Activated CD8-positive, alpha-beta memory T cell treated with anti-CD3 and anti-CD28 coated beads, Interleukin-2, amount 50 U/mL, for 24 hours (primary cell): ENCODE measurements around the gene LIMK1.
A peak's percentile ranks its signal among the peaks of the same experiment; 100 is the strongest.

Experiments used
- DNase-seq: peaks from one replicate; pipeline ENCODE4 v3.0.0-alpha.2; 2020; ENCODE audit errors: extremely low read depth

LIMK1 gene

DNA sequence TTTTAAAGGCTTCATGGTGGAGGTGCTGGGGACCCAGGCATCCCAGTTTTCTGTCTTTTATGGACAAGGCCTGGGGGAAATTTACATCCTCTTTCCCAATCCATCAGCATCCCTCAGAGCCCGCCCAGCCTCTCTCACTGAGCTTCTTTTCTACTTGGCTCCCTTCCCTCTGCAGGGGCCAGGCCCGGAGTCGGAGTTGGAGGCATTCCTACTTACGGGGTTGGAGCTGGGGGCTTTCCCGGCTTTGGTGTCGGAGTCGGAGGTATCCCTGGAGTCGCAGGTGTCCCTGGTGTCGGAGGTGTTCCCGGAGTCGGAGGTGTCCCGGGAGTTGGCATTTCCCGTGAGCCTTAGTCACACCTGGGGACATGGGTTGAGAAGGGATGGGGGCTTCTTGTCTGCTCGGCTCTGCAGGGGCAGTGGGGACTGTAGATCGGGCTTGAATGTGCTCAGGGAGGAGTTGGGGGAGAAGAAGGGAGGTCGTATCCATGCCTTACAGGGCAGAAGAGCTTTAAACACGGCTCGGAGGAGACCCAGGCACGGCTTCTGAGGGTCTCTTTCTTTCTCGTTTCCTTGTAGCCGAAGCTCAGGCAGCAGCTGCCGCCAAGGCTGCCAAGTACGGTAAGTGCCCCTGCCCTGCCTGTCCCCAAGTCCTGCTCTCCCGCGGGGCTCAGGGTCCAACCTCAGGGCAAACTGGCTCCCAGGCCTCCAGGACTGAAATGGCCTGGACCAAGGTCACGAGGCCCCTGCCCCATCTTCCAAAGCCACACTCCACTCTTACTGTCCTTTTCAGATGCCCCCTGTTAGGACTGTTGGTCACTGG, 27.3 kb upstream of the LIMK1 start:
- no peak for DNase-seq

DNA sequence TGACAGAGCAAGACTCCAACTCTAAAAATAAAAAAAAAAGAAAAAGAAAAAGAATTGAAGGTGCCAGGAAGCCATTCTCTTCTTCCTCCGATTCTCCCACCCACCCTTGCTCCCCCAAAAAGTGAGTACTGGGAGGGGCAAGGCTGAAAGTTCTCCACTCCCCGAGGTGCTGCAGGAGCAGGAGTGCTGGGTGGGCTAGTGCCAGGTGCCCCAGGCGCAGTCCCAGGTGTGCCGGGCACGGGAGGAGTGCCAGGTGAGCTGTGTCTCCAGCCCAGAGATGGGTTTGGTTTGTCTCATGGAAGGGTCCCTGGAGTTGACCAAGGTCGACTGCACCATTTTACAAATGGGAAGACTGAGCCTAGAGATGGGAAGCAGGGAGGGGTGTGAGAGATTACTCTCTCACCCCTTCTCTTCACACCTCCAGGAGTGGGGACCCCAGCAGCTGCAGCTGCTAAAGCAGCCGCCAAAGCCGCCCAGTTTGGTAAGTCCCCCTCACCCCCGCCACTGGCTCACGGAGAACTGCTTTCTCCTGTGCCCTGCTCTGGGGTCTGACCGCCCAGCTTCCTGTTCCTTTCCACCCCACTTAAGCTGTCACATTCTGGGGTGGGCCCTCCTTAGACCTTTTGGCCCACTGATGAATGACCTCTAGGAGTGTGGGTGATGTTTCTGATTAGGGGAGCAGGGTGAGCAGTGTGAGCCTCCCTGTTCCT, 26.2 kb upstream of the LIMK1 start:
- no peak for DNase-seq

DNA sequence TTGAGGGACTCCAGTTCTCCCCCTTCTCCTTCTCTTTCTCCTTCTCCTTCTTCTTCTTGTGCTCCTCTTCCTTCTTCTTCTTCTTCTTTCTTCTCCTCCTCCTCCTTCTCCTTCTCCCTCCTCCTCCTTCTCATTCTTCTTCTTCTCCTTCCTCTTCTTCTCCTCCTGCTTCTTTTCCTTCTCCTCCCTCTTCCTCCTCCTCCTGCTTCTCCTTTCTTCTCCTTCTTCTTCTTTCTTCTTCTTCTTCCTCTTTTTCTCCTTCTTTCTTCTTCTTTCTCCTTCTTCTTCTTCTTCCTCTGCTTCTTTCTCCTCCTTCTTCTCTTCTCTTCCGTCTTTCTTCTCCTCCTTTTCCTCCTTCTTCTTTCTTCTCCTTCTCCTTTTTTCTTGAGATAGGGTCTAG, 25.6 kb upstream of the LIMK1 start:
- no peak for DNase-seq

DNA sequence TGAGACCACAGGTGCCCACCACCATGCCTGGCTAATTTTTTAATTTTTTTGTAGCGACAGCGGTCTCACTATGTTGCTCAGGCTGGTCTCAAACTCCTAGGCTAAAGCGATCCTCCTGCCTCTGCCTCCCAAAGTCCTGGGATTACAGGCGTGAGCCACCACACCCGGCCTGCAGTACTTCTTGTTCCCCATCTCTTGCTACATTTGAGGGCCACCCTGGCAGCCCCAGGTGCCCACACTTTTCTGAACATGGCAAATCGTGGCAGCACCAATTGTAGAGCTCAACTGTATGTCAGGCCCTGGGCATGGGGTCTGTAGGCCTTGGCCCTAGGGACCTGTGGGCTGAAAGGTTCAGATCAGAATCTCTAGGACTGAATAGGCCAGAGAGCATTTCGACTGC, 25.1 kb upstream of the LIMK1 start:
- DNase-seq: no peak

DNA sequence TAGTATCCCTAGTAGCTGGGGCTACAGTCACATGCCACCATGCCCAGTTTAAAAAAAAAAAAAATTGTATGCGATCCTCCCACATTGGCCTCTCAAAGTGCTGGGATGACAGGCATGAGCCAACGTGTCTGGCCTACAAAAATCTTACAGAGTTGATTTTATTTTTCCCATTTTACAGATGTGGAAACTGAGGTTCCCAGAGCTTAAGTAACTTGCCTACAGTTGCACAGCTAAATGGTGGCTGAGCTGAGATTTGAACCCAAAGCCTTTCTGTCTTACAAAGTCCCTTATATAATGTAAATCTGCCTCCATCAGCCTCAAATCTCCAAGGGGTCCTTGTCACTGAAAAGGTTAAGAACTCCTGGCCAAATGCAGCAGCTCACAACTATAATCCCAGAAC, 24.6 kb upstream of the LIMK1 start:
- DNase-seq: no peak

DNA sequence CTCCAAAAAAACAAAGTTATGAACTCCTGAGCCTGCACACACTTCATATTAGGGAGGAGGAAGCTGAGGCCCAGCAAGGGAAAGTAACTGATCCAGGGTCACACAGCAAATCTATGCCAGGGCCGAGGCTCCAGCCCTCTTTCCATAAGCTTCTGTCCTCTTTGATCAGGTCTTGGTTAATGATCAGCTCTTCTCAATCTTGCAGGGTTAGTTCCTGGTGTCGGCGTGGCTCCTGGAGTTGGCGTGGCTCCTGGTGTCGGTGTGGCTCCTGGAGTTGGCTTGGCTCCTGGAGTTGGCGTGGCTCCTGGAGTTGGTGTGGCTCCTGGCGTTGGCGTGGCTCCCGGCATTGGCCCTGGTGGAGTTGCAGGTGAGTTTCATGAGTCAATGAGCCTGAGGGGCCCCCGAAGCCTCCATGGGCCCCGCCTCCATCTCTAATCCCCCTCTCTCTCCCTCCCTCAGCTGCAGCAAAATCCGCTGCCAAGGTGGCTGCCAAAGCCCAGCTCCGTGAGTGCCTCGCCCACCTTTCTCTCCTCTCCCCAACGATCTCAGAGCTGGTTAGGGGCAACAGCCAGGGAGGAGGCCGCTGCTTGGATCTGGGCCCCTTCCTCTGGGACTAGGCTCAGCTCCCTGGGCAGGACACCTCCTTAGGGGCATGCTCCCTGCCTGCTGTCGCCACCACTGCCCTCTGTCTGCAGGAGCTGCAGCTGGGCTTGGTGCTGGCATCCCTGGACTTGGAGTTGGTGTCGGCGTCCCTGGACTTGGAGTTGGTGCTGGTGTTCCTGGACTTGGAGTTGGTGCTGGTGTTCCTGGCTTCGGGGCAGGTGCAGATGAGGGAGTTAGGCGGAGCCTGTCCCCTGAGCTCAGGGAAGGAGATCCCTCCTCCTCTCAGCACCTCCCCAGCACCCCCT, 23.7 kb upstream of the LIMK1 start:
- no peak for DNase-seq

DNA sequence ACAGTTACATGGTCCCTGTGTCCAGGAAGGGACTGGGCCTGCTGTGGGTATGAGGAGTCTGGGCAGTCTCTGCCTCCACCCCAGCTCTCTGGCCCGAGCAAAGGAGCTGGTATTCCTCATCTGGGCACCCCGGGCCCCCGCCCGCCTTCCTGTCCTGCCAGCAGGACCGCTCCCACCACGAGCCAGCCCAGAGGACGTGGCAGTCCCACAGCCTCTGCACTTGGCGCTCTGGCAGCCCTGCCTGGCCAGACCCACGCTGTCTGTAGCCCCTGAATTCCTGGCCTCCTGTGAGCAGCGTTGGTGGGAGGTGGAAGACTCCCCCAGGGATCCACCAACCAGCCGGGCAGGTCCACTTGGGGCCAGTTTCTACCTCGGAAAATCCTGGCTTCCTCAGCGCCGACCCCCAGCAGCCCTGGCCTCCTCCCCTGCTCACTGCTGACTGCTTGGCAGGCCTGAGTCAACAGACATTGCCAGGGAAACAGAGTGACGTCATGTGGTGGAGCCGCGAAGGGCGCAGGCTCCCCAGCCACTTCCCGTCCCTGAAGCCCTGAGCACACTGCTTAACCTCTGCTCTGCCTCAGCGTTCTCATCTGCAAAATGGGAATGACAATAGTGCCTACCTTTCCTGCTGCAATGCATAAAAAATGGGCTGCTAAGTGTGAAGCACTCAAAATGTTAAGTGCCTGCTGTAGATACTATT, 21.6 kb upstream of the LIMK1 start:
- DNase-seq: peak; percentile 39

DNA sequence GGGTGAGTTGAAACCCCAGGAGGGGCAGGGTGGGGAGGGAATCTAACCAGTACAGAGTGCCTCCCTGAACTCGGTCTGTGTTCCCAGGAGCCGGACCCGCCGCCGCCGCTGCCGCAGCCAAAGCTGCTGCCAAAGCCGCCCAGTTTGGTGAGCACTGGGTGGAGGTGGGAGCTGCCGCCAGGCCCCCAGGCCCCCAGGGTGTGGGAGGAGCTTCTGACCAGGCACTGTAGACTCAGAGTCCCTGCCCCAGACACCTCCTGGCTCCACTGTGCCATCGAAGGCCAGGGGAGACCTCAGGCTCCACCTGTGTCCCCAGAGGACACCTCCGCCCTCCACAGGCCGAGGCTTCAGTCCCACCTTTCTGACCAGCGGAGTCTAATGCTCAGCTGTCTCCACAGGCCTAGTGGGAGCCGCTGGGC, 20.4 kb upstream of the LIMK1 start:
- no peak for DNase-seq

DNA sequence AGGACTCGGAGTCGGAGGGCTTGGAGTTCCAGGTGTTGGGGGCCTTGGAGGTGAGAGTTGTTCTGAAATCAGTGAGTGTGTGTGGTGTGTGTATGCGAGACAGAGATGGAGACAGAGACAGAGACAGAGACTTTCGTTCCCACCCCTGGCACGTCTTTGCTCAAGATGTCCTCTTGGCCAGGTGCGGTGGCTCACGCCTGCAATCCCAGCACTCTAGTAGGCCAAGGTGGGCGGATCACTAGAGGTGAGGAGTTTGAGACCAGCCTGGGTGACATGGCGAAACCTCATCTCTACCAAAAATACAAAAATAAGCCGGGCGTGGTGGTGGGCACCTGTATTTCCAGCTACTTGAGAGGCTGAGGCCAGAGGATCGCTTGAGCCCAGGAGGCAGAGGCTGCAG, 20.0 kb upstream of the LIMK1 start:
- no peak for DNase-seq

DNA sequence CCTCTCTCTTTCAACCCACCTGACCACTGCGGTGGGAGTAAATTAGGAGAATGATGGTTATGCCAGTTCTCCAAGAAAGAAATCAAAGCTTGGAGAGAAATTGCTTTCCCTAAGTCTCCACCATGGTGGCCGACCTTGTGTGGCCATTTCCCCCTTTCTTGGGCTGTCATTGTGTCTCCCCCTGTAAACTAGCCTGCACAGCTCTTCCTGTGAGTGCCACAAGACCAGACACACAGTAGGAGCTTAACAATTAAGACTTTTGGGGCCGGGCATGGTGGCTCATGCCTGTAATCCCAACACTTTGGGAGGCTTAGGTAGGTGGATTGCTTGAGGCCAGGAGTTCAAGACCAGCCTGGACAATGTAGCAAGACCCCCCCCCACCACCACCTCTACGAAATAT, 18.9 kb upstream of the LIMK1 start:
- DNase-seq: no peak

DNA sequence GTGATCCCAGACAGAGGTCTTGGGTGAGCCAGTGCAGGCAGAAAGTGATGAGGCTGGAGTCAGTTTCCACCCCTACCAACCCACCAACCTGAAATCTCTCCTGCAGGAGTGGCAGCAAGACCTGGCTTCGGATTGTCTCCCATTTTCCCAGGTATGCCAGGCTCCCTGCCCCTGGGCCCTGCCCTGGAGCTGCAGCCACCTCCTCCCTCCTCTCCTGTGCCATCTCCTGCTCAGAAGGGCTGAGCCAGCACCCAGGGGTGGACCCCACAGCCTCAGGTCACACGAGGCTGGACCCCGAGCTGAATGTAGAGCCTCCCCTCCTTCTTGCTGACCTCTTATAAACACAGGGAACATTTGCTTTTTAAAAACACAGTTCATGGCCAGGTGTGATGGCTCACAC, 17.0 kb upstream of the LIMK1 start:
- no peak for DNase-seq

DNA sequence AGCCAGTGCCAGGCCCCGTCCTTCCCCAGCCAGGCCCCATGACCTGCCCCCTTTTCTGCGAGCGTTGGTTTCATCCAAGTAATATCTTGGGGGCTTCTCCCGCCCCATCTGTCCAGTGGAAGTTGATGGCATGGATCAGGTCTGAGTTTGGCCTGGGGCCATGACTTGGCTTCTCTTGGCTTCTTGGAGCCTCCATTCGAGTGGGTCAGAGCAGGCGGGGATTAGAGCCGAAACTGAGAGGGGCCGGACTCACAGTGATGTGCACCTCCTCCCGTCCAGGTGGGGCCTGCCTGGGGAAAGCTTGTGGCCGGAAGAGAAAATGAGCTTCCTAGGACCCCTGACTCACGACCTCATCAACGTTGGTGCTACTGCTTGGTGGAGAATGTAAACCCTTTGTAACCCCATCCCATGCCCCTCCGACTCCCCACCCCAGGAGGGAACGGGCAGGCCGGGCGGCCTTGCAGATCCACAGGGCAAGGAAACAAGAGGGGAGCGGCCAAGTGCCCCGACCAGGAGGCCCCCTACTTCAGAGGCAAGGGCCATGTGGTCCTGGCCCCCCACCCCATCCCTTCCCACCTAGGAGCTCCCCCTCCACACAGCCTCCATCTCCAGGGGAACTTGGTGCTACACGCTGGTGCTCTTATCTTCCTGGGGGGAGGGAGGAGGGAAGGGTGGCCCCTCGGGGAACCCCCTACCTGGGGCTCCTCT, 15.1 kb upstream of the LIMK1 start:
- DNase-seq: no peak

DNA sequence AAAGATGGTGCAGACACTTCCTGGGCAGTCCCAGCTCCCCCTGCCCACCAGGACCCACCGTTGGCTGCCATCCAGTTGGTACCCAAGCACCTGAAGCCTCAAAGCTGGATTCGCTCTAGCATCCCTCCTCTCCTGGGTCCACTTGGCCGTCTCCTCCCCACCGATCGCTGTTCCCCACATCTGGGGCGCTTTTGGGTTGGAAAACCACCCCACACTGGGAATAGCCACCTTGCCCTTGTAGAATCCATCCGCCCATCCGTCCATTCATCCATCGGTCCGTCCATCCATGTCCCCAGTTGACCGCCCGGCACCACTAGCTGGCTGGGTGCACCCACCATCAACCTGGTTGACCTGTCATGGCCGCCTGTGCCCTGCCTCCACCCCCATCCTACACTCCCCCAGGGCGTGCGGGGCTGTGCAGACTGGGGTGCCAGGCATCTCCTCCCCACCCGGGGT, 14.5 kb upstream of the LIMK1 start:
- no peak for DNase-seq

DNA sequence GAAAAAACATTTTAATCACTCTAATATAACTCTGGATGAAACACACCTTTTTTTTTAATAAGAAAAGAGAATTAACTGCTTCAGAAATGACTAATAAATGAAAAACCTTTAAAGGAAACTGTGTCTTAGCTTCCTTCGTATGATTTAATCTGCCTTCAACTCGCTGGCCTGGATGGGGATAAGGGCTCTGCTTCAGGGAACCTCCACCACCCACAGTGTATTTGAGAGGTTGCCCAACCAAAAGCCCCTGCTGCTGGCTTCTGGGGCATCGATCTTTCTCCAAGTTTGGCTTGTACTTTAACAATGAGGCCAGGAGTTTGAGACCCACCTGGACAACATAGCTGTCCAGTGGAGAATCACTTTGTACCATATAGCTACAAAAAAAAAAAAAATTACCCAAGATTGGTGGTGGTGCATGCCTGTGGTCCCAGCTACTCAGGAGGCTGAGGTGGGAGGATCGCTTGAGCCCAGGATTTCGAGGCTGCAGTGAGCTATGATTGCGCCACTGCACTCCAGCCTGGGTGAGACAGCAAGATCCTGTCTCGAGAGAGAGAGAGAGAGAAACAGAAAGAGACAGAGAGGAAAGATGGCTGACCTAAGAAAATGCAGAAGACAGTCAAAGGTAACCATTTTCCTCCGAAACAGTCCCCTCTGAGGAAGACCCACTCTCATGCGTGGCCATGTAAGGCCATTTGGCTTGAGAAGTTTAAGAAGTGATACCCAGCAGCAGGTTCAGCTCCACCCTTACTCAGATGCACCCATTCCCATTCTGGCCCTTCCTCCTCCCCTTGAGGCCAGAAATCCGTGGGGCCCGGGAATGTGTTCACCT, 13.6 kb upstream of the LIMK1 start:
- DNase-seq: no peak

DNA sequence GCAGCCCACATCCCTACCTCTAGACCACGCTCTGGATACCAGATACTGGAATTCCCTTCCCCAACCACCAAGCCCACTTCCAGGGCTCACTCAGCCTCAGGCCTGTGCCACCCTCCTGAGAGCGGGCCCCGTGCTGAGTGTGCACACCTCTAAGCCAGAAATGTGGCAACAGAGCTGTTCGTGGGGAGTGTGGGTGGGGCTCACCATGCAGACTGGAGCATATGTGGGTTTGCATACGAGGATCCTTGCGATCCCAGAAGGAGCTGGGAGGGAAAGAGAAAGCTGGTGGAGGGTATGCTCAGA, 13.0 kb upstream of the LIMK1 start:
- DNase-seq: no peak

DNA sequence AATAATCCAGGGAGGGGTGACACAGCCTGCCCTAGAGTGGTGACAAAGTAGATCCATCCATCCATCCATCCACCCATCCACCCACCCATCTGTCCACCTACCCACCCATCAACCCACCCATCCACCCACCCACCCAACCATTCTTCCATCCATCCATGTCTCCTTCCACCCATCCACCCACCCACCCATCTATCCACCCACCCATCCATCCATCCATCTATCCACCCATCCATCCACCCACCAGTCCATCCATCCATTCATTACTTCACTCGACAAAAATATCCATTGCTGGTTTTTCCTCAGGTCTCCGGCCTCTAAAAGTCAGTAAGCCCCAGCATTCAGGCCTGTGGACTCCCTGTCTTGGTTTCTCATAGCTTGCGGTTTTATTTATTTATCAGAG, 12.5 kb upstream of the LIMK1 start:
- no peak for DNase-seq

DNA sequence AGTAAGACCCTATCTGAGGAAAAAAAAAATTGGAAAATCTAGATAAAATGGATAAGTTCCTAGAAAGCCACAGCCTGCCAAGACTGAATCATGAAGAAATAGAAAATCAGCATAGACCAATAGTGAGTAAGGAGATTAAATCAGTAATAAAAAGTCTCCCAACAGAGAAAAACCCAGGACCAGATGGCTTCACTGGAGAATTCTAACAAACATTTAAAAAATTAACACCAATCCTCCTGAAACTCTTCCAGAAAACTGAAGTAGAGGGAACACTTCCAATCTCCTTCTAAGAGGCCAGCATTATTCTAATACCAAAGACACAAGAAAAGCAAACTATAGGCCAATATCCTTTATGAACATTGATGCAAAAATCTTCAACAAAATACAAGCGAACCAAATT, 8.8 kb upstream of the LIMK1 start:
- DNase-seq: no peak

DNA sequence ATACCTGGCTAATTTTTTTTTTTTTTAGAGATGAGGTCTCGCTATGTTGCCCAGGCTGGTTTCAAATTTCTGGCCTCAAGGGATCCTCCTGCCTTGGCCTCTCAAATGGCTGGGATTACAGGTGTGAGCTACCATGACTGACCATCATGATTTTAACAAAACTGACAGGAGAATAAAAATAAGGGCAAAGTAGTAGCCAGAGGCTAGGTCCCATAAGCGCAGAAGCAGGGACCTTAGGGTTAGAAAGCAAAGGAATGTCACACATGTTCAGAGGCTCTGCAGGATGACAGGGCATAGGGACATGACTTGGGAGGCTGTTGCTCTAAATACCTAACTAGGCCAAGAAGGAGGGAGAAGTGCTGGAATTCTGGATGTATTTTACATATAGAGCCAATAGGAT, 5.1 kb upstream of the LIMK1 start:
- DNase-seq: no peak

DNA sequence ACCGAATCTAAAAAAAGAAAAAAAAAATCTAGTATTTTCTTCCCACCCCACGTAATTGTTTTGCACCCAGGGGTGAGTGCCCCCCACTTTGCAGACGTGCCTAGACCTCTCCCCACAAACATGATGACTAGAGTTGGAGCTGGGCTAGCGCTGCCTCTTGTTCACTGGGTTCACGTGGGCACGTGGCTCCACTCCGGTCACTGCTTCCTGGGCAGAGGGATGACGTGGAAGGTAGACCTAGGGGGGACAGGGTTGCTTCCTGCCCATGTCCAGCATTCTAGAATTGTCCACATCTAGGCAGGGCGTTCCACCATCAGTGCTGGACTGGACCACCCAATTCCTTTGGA, 861 bp upstream of the LIMK1 start:
- no peak for DNase-seq

DNA sequence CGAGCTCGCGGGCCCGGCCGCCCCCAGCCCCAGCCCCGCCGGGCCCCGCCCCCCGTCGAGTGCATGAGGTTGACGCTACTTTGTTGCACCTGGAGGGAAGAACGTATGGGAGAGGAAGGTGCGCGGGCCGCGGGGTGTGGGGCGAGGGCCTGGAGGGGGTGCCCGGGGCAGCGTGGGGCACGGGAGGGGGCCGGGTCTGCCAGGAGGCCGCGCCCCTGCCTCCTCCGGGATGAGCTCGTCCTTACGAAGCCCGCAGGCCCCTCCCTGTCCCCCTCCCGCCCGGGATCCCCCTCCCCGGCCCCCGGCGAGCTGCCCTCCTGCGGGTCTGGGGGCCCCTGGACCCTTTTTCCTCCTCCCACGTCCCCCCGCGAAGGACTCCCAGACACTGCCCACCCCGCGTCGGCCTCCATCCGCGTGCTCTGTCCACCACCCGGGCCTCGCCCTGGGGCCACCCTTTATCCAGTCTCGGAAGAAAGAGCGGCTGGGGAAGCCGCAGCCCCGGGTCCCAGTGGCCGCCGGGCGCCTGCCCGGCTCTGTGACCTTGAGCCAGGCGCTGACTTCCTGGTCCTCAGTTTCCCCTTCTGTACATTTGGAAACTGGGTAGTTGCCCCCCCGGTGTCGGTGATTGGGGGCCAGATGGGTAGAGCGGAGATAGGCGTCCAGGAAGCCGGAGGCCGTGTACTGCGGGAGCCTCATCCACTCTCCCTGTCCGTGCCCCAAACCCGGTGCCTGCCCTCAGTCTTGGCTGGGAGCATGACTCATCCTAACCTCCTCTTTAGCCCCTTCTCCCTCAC, 521 bp downstream of the LIMK1 start:
- DNase-seq: no peak
